ENCODE measurements around the gene BRD3. TPM values are rescaled to one million over a fixed set of nuclear protein-coding genes. Genes with fewer than 3 reads are reported as not detected.

Gene BRD3
- total and polyA plus RNA-seq, 3 donors from 2014 or later, result 30.2 to 64.5 (median 44.3) TPM

DNA sequence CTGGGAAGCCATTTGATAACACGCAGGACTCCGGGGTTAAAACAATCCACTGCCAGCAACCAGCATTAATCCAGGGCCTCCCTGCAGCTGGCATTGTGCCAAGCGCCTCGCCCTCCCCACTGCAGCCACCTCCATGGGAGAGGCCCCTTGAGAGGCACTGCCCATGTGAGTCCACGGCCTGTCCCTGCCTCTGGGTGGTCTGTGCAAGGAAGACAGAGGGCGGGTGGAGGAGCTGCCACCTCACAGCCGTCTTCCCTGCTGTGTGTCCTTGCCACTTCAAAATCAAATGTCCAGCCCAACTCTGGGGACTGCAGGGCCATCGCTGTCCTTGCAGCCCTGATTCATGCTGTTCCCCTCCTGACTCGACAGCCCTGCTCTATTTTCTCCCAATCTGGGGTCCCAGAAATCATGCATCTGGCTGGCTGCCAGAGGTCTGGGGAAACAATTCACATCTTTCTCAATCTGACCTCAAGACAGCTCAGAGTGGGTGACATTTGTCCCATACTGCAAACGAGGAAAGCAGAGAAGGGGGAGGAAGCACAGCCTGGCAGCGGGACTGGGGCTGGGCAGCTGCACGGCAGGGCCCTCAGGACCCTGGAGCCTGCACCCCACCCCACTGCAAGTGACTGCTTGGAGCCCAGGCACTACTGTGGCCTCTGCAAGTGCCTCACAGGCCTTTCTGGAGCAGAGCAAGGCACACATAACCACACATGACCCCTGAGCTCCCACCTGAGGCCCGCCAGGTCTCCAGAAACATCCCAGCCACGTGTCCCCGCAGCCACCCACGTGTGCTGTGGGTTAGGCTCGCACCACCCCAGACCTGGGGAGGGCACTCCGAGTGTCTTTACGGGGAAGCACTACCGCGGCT lies 26.8 kb downstream of the BRD3 start:
- Histone ChIP-seq H3K9me3 (no peaks in the 10 kb centered on the region), H3K27ac (no peak overlapping the region), H3K36me3 (ENCODE audit: low read depth, missing control alignments) (no peaks in the 10 kb centered on the region), H3K27me3 (no peaks in the 10 kb centered on the region), H3K4me3 (no peak overlapping the region), H3K4me1 (peaks cover 11% of the 10 kb centered on the region)
- TF ChIP-seq, protein P1, sequence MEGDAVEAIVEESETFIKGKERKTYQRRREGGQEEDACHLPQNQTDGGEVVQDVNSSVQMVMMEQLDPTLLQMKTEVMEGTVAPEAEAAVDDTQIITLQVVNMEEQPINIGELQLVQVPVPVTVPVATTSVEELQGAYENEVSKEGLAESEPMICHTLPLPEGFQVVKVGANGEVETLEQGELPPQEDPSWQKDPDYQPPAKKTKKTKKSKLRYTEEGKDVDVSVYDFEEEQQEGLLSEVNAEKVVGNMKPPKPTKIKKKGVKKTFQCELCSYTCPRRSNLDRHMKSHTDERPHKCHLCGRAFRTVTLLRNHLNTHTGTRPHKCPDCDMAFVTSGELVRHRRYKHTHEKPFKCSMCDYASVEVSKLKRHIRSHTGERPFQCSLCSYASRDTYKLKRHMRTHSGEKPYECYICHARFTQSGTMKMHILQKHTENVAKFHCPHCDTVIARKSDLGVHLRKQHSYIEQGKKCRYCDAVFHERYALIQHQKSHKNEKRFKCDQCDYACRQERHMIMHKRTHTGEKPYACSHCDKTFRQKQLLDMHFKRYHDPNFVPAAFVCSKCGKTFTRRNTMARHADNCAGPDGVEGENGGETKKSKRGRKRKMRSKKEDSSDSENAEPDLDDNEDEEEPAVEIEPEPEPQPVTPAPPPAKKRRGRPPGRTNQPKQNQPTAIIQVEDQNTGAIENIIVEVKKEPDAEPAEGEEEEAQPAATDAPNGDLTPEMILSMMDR (IDR thresholded peaks at IDR 0.05), result no peak
- no peak for TF ChIP-seq POLR2A (IDR thresholded peaks at IDR 0.05)
- intact Hi-C loops (cut with DNase I; ENCODE audit: low total_unique reads), result no loop called here
- WGBS, 2 donors, result 72 to 74% methylated on average over 8 to 21 of the region's 21 CpGs
- no peak for DNase-seq

- no peaks in the 10 kb centered on the region for H3K36me3 ChIP-seq (ENCODE audit: low read depth, missing control alignments)
- H3K27ac ChIP-seq, result no peak overlapping the region
- TF ChIP-seq, protein P1 (IDR thresholded peaks at IDR 0.05), result no peak
- TF ChIP-seq POLR2A (IDR thresholded peaks at IDR 0.05), result no peak
- no peak overlapping the region for H3K4me3 ChIP-seq
- no peaks in the 10 kb centered on the region for H3K9me3 ChIP-seq
- intact Hi-C loops (cut with DNase I; ENCODE audit: low total_unique reads), result no loop called here
- peaks cover 11% of the 10 kb centered on the region for H3K4me1 ChIP-seq
- no peak for DNase-seq
- 94 to 95% methylated on average over 17 of the region's 17 CpGs for WGBS, 2 donors
- no peaks in the 10 kb centered on the region for H3K27me3 ChIP-seq
Measured at GRCh38 chr9:134040176-134040565, 27.7 kb downstream of the BRD3 start.

DNA sequence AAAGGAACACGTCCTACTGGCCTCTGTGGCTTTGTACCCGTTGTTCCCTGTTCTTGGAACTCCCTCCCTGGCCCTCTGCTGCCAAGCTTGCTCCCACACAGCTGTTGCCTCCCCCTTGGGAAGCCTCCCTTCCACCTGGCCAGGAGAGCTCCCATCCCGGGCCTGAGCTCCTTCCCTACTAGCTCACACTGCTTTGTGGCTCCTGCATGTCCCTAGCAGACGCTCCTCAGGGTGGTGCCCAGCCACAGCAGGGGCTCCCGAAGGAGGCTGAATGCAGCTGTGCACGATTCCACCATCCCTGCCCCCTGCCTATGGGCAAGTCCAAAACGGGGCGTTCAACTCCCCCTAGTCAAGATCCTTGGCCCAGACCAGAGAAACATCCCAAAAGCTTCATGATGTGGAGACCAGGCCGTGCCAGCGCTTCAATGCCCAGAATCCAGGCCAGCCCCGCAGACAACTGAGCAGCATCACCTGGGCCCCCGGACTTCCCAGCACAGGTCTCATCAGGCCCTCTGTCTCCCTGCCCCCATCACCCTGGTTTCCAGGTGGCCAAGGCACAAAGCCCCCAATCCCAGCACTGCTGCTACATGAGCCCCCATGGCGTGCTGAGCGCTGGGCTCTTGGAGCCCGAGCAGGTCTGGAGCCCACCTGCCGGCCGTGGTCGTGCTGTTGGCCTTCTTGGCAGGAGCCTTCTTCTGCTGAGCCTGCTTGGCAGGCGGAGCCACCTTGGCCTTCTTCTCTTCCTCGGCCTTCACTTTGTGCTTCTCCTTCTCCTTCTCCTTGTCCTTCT lies 28.2 kb downstream of the BRD3 start:
- intact Hi-C loops (cut with DNase I; ENCODE audit: low total_unique reads), result no loop called here
- DNase-seq, result no peak
- H3K9me3 ChIP-seq, result no peaks in the 10 kb centered on the region
- TF ChIP-seq, protein P1 (IDR thresholded peaks at IDR 0.05), result no peak
- no peak for TF ChIP-seq POLR2A (IDR thresholded peaks at IDR 0.05)
- no peaks in the 10 kb centered on the region for H3K27me3 ChIP-seq
- peaks cover 11% of the 10 kb centered on the region for H3K4me1 ChIP-seq
- H3K27ac ChIP-seq, result no peak overlapping the region
- H3K36me3 ChIP-seq (ENCODE audit: low read depth, missing control alignments), result no peaks in the 10 kb centered on the region
- H3K4me3 ChIP-seq, result no peak overlapping the region
- 82 to 84% methylated on average over 20 of the region's 20 CpGs for WGBS, 2 donors

DNA sequence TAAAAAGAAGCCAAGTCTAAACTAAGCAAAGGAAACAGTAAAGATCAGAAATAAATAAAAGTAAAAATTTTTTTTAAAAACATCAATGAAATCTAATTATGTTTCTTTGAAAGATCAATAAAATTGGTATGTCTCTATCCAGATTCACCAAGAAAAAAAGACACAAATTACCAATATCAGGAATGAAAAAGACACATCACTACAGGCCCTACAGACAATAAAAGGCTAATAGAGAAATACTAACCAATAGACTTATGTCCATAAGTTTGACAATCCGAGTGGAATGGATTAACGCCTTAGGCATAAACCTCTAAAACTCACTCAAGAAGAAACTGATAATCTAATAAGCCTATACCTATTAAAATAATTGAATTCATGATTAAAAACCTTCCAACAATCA lies 30.2 kb downstream of the BRD3 start:
- 93 to 96% methylated on average over 2 of the region's 2 CpGs for WGBS, 2 donors
- intact Hi-C loops (cut with DNase I; ENCODE audit: low total_unique reads), result no loop called here
- no peaks in the 10 kb centered on the region for H3K36me3 ChIP-seq (ENCODE audit: low read depth, missing control alignments)
- TF ChIP-seq, protein P1 (IDR thresholded peaks at IDR 0.05), result no peak
- TF ChIP-seq POLR2A (IDR thresholded peaks at IDR 0.05), result no peak
- no peak overlapping the region for H3K4me3 ChIP-seq
- no peaks in the 10 kb centered on the region for H3K9me3 ChIP-seq
- no peaks in the 10 kb centered on the region for H3K27me3 ChIP-seq
- H3K27ac ChIP-seq, result no peak overlapping the region
- peaks cover 7% of the 10 kb centered on the region for H3K4me1 ChIP-seq
- no peak for DNase-seq

Data from testis (tissue), 3 donors.